ENCODE measurements around the gene MAJIN.
"Not testable (repeated sequence)": the region's sequence is repeated elsewhere in the genome, so short reads cannot be mapped to it uniquely, and the experiment has no call there.

Gene MAJIN

GRCh38 chr11:64990222-64990923 lies 18.5 kb upstream of the MAJIN start:
- Histone ChIP-seq H3K23ac (ENCODE audit: low read depth, low read length, poor library complexity) (no peak overlapping the region), H3K79me1 (ENCODE audit: low read depth, low read length) (no peaks in the 10 kb centered on the region), H2BK5ac (ENCODE audit: low read length) (no peak overlapping the region), H2BK15ac (ENCODE audit: low read length) (no peak overlapping the region), H3K4me3 (ENCODE audit: low read length in 2 of 2) (no peak overlapping the region), H3K27me3 (ENCODE audit: control insufficient read depth in 3 of 3, insufficient read depth in 3 of 3, low read depth in 1 of 3, low read length in 3 of 3) (peaks cover 0 to 4% (median 0%) of the 10 kb centered on the region in 3 experiments), H3K9me3 (replicated peaks in 1 of 2; ENCODE audit: control insufficient read depth in 2 of 2, insufficient read depth in 1 of 2, low read depth in 1 of 2, low read length in 2 of 2) (no peaks in the 10 kb centered on the region), H2BK12ac (ENCODE audit: low read length) (no peak overlapping the region), H2AK5ac (ENCODE audit: low read depth, low read length) (no peak overlapping the region), H4K8ac (ENCODE audit: low read depth, low read length) (no peak overlapping the region), H3K27ac (replicated peaks; ENCODE audit: low read length) (no peak overlapping the region), H3K14ac (ENCODE audit: low read length) (no peak overlapping the region), H3K18ac (ENCODE audit: low read length) (no peak overlapping the region), H3K36me3 (replicated peaks in 1 of 2; ENCODE audit: control insufficient read depth in 2 of 2, insufficient read depth in 2 of 2, low read length in 2 of 2) (no peaks in the 10 kb centered on the region), H2BK120ac (ENCODE audit: low read depth, low read length) (no peak overlapping the region), H2AFZ (ENCODE audit: low read length) (peak overlapping the region; percentile 57), H3K9ac (ENCODE audit: low read depth, low read length, poor library complexity) (no peak overlapping the region), H4K91ac (ENCODE audit: low read depth, low read length, poor library complexity) (peak overlapping the region; percentile 27), H3K4me1 (ENCODE audit: control insufficient read depth in 2 of 2, insufficient read depth in 1 of 2, low read depth in 1 of 2, low read length in 2 of 2) (peaks cover 0 to 6% of the 10 kb centered on the region in 2 donors), H3K4me2 (ENCODE audit: insufficient read depth, low read length, poor library complexity, severe bottlenecking) (no peak overlapping the region), H3K4ac (ENCODE audit: low read length) (no peak overlapping the region)
- no CpG with 5 or more reads among the region's 15 CpGs for WGBS, 2 donors (ENCODE audit: extremely low coverage in 2 of 2, insufficient read length in 2 of 2, insufficient replicate concordance in 1 of 2)
- DNase-seq (ENCODE audit: low spot score), result no peak

- peak overlapping the region; percentile 57 for H2AFZ ChIP-seq (ENCODE audit: low read length)
- H2BK15ac ChIP-seq (ENCODE audit: low read length), result no peak overlapping the region
- no peak overlapping the region for H3K9ac ChIP-seq (ENCODE audit: low read depth, low read length, poor library complexity)
- no peaks in the 10 kb centered on the region for H3K9me3 ChIP-seq (replicated peaks in 1 of 2; ENCODE audit: control insufficient read depth in 2 of 2, insufficient read depth in 1 of 2, low read depth in 1 of 2, low read length in 2 of 2)
- H2AK5ac ChIP-seq (ENCODE audit: low read depth, low read length), result peak overlapping the region; percentile 33
- H3K23ac ChIP-seq (ENCODE audit: low read depth, low read length, poor library complexity), result peak overlapping the region; percentile 27
- no peaks in the 10 kb centered on the region for H3K79me1 ChIP-seq (ENCODE audit: low read depth, low read length)
- peaks cover 0 to 6% of the 10 kb centered on the region in 2 donors for H3K4me1 ChIP-seq (ENCODE audit: control insufficient read depth in 2 of 2, insufficient read depth in 1 of 2, low read depth in 1 of 2, low read length in 2 of 2)
- H3K4ac ChIP-seq (ENCODE audit: low read length), result no peak overlapping the region
- peak overlapping the region; percentile 89 for H3K18ac ChIP-seq (ENCODE audit: low read length)
- H3K27me3 ChIP-seq (ENCODE audit: control insufficient read depth in 3 of 3, insufficient read depth in 3 of 3, low read depth in 1 of 3, low read length in 3 of 3), result peaks cover 0 to 3% (median 0%) of the 10 kb centered on the region in 3 experiments
- WGBS, 2 donors (ENCODE audit: extremely low coverage in 2 of 2, insufficient read length in 2 of 2, insufficient replicate concordance in 1 of 2), result no CpG with 5 or more reads among the region's 13 CpGs
- H2BK12ac ChIP-seq (ENCODE audit: low read length), result no peak overlapping the region
- no peaks in the 10 kb centered on the region for H3K36me3 ChIP-seq (replicated peaks in 1 of 2; ENCODE audit: control insufficient read depth in 2 of 2, insufficient read depth in 2 of 2, low read length in 2 of 2)
- no peak overlapping the region for H3K4me2 ChIP-seq (ENCODE audit: insufficient read depth, low read length, poor library complexity, severe bottlenecking)
- no peak overlapping the region for H4K8ac ChIP-seq (ENCODE audit: low read depth, low read length)
- H2BK5ac ChIP-seq (ENCODE audit: low read length), result peak overlapping the region; percentile 42
- H3K4me3 ChIP-seq (ENCODE audit: low read length in 2 of 2), result no peak overlapping the region
- H4K91ac ChIP-seq (ENCODE audit: low read depth, low read length, poor library complexity), result no peak overlapping the region
- H2BK120ac ChIP-seq (ENCODE audit: low read depth, low read length), result no peak overlapping the region
- H3K14ac ChIP-seq (ENCODE audit: low read length), result no peak overlapping the region
- DNase-seq (ENCODE audit: low spot score), result no peak
- no peak overlapping the region for H3K27ac ChIP-seq (replicated peaks; ENCODE audit: low read length)
These were observed 17.5 kb upstream of the MAJIN start for GRCh38 chr11:64989416-64989815.

GRCh38 chr11:64987998-64988854 lies 16.3 kb upstream of the MAJIN start:
- Histone ChIP-seq H3K4me1 (ENCODE audit: control insufficient read depth in 2 of 2, insufficient read depth in 1 of 2, low read depth in 1 of 2, low read length in 2 of 2) (peaks cover 0 to 6% of the 10 kb centered on the region in 2 donors), H3K36me3 (replicated peaks in 1 of 2; ENCODE audit: control insufficient read depth in 2 of 2, insufficient read depth in 2 of 2, low read length in 2 of 2) (no peaks in the 10 kb centered on the region), H3K4me2 (ENCODE audit: insufficient read depth, low read length, poor library complexity, severe bottlenecking) (no peak overlapping the region), H3K27me3 (ENCODE audit: control insufficient read depth in 3 of 3, insufficient read depth in 3 of 3, low read depth in 1 of 3, low read length in 3 of 3) (no peaks in the 10 kb centered on the region), H2BK120ac (ENCODE audit: low read depth, low read length) (no peak overlapping the region), H2AFZ (ENCODE audit: low read length) (peak overlapping the region; percentile 18), H3K9me3 (replicated peaks in 1 of 2; ENCODE audit: control insufficient read depth in 2 of 2, insufficient read depth in 1 of 2, low read depth in 1 of 2, low read length in 2 of 2) (no peaks in the 10 kb centered on the region), H3K9ac (ENCODE audit: low read depth, low read length, poor library complexity) (no peak overlapping the region), H2BK5ac (ENCODE audit: low read length) (peak overlapping the region; percentile 42), H3K14ac (ENCODE audit: low read length) (no peak overlapping the region), H4K8ac (ENCODE audit: low read depth, low read length) (no peak overlapping the region), H3K23ac (ENCODE audit: low read depth, low read length, poor library complexity) (no peak overlapping the region), H3K18ac (ENCODE audit: low read length) (no peak overlapping the region), H2BK15ac (ENCODE audit: low read length) (no peak overlapping the region), H3K27ac (replicated peaks; ENCODE audit: low read length) (no peak overlapping the region), H4K91ac (ENCODE audit: low read depth, low read length, poor library complexity) (no peak overlapping the region), H3K79me1 (ENCODE audit: low read depth, low read length) (no peaks in the 10 kb centered on the region), H2BK12ac (ENCODE audit: low read length) (no peak overlapping the region), H2AK5ac (ENCODE audit: low read depth, low read length) (no peak overlapping the region), H3K4me3 (ENCODE audit: low read length in 2 of 2) (no peak overlapping the region), H3K4ac (ENCODE audit: low read length) (no peak overlapping the region)
- no peak for DNase-seq (ENCODE audit: low spot score)
- no CpG with 5 or more reads among the region's 6 CpGs for WGBS, 2 donors (ENCODE audit: extremely low coverage in 2 of 2, insufficient read length in 2 of 2, insufficient replicate concordance in 1 of 2)

- not testable (repeated sequence) for H4K8ac ChIP-seq (ENCODE audit: low read depth, low read length); DNase-seq (ENCODE audit: low spot score); H2BK12ac ChIP-seq (ENCODE audit: low read length); H3K4me3 ChIP-seq (ENCODE audit: low read length in 2 of 2); H2BK120ac ChIP-seq (ENCODE audit: low read depth, low read length); H4K91ac ChIP-seq (ENCODE audit: low read depth, low read length, poor library complexity); H3K27ac ChIP-seq (replicated peaks; ENCODE audit: low read length); H3K79me1 ChIP-seq (ENCODE audit: low read depth, low read length); H2AK5ac ChIP-seq (ENCODE audit: low read depth, low read length); H3K4ac ChIP-seq (ENCODE audit: low read length); H2BK15ac ChIP-seq (ENCODE audit: low read length); H3K4me1 ChIP-seq (ENCODE audit: control insufficient read depth in 2 of 2, insufficient read depth in 1 of 2, low read depth in 1 of 2, low read length in 2 of 2); H3K23ac ChIP-seq (ENCODE audit: low read depth, low read length, poor library complexity); H3K14ac ChIP-seq (ENCODE audit: low read length); H3K18ac ChIP-seq (ENCODE audit: low read length); H3K9ac ChIP-seq (ENCODE audit: low read depth, low read length, poor library complexity); H2AFZ ChIP-seq (ENCODE audit: low read length); H2BK5ac ChIP-seq (ENCODE audit: low read length); H3K4me2 ChIP-seq (ENCODE audit: insufficient read depth, low read length, poor library complexity, severe bottlenecking); H3K9me3 ChIP-seq (replicated peaks in 1 of 2; ENCODE audit: control insufficient read depth in 2 of 2, insufficient read depth in 1 of 2, low read depth in 1 of 2, low read length in 2 of 2); H3K27me3 ChIP-seq (ENCODE audit: control insufficient read depth in 3 of 3, insufficient read depth in 3 of 3, low read depth in 1 of 3, low read length in 3 of 3); H3K36me3 ChIP-seq (replicated peaks in 1 of 2; ENCODE audit: control insufficient read depth in 2 of 2, insufficient read depth in 2 of 2, low read length in 2 of 2)
- no CpG with 5 or more reads among the region's 5 CpGs for WGBS, 2 donors (ENCODE audit: extremely low coverage in 2 of 2, insufficient read length in 2 of 2, insufficient replicate concordance in 1 of 2)
These were observed 11.4 kb upstream of the MAJIN start for GRCh38 chr11:64983339-64983738.
